Brain pericyte (primary cell): ENCODE measurements around the gene CD6.

Experiments
- DNase-seq: peaks from one replicate; pipeline ENCODE4 v3.0.0-alpha.2; 2012; ENCODE audit warnings: low read depth, low spot score

The CD6 gene

GRCh38 chr11:61010466-61011228 lies 39.2 kb downstream of the CD6 start:
- no peak for DNase-seq

DNA sequence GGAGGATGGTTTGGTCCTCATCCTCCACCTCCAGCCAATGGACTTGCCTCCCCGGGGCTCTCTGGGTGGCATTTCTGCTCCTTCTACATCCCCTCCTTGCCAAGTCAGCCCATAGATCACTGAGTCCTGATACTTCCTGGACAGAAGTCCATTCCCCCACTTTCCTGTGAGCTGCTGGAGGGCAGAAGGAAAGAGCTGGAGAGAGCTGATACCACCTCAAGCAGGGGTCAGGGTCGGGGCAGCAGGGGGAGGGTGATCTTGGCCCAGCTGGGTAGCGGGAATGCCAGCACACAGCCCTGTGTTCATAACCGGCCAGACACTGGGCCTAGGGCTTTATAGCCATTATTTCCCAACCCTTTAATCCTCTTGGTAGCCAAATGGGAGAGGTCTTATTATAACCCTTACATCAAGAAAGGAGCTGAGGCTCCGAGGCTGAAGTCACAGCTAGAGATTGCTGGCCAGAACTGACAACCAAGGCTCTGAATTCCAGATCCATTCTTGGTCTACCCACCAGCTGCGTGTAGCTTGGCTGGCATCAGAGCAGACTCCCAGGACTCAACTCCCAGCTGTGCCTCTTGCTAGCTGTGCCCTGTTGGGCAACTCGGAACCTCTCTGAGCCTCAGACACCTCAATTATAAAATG lies 39.9 kb downstream of the CD6 start:
- DNase-seq: no peak

GRCh38 chr11:61011950-61012736 lies 40.7 kb downstream of the CD6 start:
- no peak for DNase-seq

DNA sequence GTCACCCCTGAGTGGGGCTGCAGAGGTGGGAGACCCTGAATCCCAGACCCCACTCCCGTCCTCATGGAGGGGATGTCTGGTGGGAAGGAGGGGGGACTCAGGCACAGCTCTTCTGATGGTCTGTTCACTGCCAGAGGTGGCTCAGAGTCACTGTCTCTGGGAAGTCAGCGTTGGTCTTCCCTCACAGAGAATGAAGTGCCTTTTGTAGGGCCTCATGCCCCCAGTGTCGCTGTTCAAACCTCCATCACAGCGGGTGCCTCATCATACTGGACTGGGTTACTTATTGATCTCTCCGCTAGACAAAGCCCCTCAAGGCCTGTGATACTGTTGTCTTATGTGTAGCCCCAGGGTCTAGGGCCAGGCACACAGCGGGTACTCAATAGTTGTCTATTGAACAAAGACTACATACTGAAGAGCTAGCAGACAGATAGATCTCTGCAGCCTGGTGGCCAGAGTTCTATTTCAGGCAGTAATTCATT lies 41.3 kb downstream of the CD6 start:
- no peak for DNase-seq

DNA sequence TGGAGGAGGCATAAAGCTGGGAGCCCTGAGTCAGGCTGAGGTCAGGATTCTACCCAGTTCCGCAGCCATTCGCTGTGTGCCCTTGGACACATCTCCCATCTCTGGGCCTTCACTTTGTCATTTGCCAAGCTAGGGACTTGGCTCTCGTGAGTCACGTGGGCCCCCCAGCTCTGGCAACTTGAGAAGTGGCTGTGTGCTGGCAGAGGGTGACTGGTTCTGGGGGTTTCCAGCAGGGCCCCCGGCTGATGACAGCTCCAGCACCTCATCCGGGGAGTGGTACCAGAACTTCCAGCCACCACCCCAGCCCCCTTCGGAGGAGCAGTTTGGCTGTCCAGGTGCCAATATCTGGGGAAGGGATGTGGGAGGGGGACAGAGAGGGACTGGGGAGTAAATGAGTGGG lies 46.6 kb downstream of the CD6 start:
- DNase-seq: no peak

- no peak for DNase-seq
These were observed 47.8 kb downstream of the CD6 start for GRCh38 chr11:61019037-61019831.

GRCh38 chr11:61019832-61020405 lies 48.4 kb downstream of the CD6 start:
- no peak for DNase-seq

DNA sequence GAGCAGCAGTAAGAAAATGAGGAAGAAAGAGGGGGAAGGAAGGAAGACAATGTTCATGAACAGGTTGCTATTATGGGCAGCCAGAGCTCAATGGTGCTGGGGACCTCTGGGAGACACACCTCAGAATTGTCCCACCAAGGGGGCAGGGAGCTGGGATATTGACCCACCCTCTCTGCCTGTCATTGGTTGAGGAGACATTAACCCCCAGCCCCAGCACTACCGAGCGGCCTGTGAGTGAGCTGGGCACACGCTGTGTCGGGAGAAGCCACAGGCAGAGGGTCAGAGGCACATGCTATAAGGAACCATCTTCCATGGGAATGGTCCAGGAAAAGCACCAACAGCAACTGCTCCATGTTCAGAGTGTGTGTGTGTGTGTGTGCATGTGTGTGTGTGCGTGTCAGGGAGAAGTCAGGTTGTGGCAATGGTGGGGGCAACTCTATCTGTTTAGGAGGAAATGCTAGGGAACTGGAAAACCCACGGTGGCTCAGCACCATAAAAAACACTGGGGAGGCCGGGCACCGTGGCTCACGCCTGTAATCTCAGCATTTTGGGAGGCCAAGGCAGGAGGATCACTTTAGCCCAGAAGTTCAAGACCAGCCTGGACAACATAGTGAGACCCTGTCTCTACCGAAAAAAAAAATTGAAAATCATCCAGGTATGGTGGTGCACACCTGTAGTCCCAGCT lies 49.2 kb downstream of the CD6 start:
- no peak for DNase-seq

DNA sequence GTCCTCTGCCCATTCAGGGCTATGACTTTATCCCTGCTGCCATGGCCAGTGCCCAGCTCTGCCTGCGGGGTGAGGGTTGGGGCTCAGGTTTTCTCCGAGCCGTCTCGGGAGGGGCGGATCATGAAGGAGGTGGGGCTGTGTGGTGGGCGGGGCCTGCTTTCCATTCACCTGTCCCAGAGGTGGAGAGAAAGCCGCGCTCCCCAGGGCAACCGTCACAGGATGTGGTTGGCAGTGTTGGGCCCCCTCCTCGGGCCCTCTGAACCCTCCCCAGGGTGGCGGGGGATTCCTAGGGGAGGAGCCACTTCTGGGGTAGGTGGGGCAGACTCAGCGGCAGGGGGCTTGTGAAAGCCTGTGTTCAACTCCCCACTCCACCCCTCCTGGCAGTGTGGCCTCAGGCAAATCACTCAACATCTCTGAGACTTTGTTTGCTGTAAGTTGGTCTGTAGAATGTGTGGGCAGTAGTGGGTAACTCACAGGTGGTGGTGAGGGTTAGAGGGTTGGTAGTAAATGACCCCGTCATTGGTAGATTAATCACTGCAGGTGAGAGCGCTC lies 50.3 kb downstream of the CD6 start:
- DNase-seq: no peak

- DNase-seq: no peak
These were observed 51.0 kb downstream of the CD6 start for GRCh38 chr11:61022311-61023085.

- DNase-seq: no peak
These were observed 51.8 kb downstream of the CD6 start for GRCh38 chr11:61023086-61023965.

- no peak for DNase-seq
These were observed 52.5 kb downstream of the CD6 start for GRCh38 chr11:61023966-61024295.

DNA sequence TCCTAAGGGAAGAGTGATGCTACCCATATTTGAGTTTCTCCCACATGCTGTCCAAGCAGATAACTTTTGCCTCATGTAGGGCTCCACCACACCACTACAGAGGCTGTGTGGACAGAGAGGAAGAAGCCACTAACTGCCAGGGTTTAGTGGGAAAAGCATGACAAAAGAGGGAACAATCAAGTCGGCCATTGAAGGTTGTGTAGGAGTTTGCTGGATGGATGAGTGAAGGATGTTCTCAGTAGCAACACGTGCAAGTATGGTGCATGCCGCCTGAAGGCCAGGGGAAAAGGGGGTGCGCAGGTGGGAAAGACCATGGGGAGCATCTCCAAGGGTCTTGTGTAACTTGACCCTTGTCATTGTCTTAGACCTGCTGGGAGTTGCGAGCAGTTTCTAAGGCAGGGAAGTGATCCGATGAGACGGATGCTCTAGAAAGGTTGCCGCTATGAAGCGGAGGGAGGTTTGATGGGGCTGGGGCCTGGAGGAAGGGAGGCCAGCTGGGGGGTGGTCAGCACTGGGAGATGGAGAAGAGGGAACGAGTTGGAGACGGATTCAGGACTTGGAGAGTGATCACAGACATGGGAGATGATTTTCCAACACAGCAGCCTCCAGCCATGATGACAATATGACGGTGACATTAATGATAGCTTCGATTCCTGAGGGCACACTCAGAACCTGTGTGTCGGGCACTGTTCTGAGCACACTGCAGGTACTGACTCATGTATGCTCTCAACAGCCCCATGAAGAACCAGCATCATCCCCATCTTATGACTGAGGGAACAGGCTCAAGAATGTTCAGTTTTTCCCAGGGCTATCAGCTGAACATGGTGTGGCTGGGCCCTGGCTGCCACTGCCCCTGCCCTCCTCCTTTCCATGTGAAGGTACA lies 53.7 kb downstream of the CD6 start:
- DNase-seq: no peak

DNA sequence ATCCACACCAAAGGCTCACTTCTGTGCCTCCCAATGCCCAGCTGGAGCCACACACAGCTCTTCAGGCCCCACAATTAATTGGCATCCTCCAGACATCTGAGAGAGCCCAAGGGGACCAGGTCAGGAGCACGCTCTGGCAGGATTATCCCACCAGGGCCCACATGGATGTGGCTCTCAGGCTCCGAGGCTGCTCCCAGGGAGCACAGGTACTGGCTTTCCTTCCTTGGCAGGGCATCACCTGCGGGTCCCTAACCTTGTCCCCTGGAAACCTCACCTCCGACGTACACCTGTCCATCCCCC lies 54.3 kb downstream of the CD6 start:
- no peak for DNase-seq

GRCh38 chr11:61026121-61027031 lies 54.9 kb downstream of the CD6 start:
- DNase-seq: no peak

GRCh38 chr11:61027141-61027840 lies 55.8 kb downstream of the CD6 start:
- DNase-seq: no peak
